ENCODE data around the gene CNIH2.

The CNIH2 gene

GRCh38 chr11:66333220-66333877 is 55.4 kb downstream of the CNIH2 start:
- DNase-seq = no peak

Measured in hematopoietic multipotent progenitor cell treated with erythropoietin and hydrocortisone succinate and interleukin-3 and kit ligand, for 8 days (in vitro differentiated cells).